Left lung (tissue), 10 donors: ENCODE measurements around the gene KRT1. TPM values are rescaled to one million over a fixed set of nuclear protein-coding genes. Genes with fewer than 3 reads are reported as not detected.

Experiments used
- ATAC-seq: fragments of 200-7000 bp; cut with Tn5 transposase; one replicate; pipeline ENCODE4 v1.9.1; 2020; ENCODE audit warnings: moderate library complexity
- DNase-seq, 4 donors: peaks; one replicate each; pipeline ENCODE4 v3.0.0-alpha.2; 2013 to 2020
- H3K27ac ChIP-seq, 2 donors: fragments of 200-600 bp; sonication (generic) in 1 of 2; one replicate each; pipeline versions ENCODE4 v1.5.0 to v1.8.0; 2020 to 2021
- H3K27me3 ChIP-seq, 2 donors: fragments of 200-600 bp; sonication (generic) in 1 of 2; one replicate each; pipeline versions ENCODE4 v1.5.0 to v1.8.0; 2020 to 2021
- H3K36me3 ChIP-seq, 2 donors: fragments of 200-600 bp; sonication (generic) in 1 of 2; one replicate each; pipeline versions ENCODE4 v1.5.0 to v1.8.0; 2020 to 2021
- H3K4me1 ChIP-seq, 2 donors: fragments of 200-600 bp; one replicate each; pipeline ENCODE4 v1.8.0; 2021
- H3K4me3 ChIP-seq, 2 donors: fragments of 200-600 bp; sonication (generic) in 1 of 2; one replicate each; pipeline versions ENCODE4 v1.5.0 to v1.8.0; 2020 to 2021; ENCODE audit warnings: mild to moderate bottlenecking in 1 of 2
- H3K9me3 ChIP-seq, 2 donors: fragments of 200-600 bp; sonication (generic) in 1 of 2; one replicate each; pipeline versions ENCODE4 v1.5.0 to v1.8.0; 2020 to 2021
- intact Hi-C, 2 donors: fragments of 100-400 bp; cut with DNase I; formaldehyde crosslinking; loops; one replicate each; pipeline versions ENCODE4 v1.11.2 to v1.14.2; 2022
- polyA plus RNA-seq, 6 donors: library from polyadenylated mRNA; unstranded; fragments of 120-200 nt; gene quantifications; one replicate each; pipeline ENCODE4 v1.2.1, GENCODE V29; 2013; ENCODE audit not compliant: insufficient read length in 6 of 6
- total RNA-seq, 2 donors: library from RNA; stranded (reverse); fragmentation: NEBNext Ultra II Directional; extraction: Animal tissue kit (Norgen Biotek cat#: 25700); gene quantifications; one replicate each; pipeline ENCODE4 v1.2.1, GENCODE V29; 2021
- TF ChIP-seq, protein P1 (sequence below), 2 donors: fragments of 200-600 bp; sonication (generic) in 1 of 2; IDR thresholded peaks; one replicate each; pipeline versions ENCODE4 v1.5.0 to v1.8.0; 2021; ENCODE audit warnings: antibody characterized with exemption in 2 of 2
- donor health status: DM: no; HTN: yes; CAD: no.
- donor health status: DM: no; HTN: no; CAD: no.

Gene KRT1
- total and polyA plus RNA-seq, 8 donors, result 0.33 to 0.95 (median 0.50) TPM; not detected in 1

DNA sequence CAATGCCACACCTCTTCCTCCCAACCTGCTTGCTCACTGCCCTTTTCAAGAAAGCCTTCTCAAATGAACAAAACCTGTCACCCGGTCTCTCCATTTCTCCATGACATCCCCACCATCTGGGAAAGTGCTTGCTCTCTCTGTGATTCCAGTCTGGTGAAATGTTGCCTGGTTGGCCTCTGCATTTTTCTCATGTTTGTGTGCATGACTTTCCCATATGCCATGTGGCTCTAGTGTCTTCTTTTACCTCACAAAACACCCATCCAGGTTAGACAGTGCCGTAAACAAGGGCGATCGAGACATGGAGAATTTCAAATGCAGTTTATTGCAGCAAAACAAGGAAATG is 5.8 kb downstream of the KRT1 start:
- H3K27ac ChIP-seq, result no peak overlapping the region
- DNase-seq (no peak), ATAC-seq (no peak)
- H3K36me3 ChIP-seq, result no peaks in the 10 kb centered on the region
- TF ChIP-seq, protein P1, sequence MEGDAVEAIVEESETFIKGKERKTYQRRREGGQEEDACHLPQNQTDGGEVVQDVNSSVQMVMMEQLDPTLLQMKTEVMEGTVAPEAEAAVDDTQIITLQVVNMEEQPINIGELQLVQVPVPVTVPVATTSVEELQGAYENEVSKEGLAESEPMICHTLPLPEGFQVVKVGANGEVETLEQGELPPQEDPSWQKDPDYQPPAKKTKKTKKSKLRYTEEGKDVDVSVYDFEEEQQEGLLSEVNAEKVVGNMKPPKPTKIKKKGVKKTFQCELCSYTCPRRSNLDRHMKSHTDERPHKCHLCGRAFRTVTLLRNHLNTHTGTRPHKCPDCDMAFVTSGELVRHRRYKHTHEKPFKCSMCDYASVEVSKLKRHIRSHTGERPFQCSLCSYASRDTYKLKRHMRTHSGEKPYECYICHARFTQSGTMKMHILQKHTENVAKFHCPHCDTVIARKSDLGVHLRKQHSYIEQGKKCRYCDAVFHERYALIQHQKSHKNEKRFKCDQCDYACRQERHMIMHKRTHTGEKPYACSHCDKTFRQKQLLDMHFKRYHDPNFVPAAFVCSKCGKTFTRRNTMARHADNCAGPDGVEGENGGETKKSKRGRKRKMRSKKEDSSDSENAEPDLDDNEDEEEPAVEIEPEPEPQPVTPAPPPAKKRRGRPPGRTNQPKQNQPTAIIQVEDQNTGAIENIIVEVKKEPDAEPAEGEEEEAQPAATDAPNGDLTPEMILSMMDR (IDR thresholded peaks at IDR 0.05), result no peak
- intact Hi-C loops, result no loop called here
- no peaks in the 10 kb centered on the region for H3K9me3 ChIP-seq
- peaks cover 0 to 10% of the 10 kb centered on the region in 2 donors for H3K27me3 ChIP-seq
- no peaks in the 10 kb centered on the region for H3K4me1 ChIP-seq
- no peak overlapping the region for H3K4me3 ChIP-seq

DNA sequence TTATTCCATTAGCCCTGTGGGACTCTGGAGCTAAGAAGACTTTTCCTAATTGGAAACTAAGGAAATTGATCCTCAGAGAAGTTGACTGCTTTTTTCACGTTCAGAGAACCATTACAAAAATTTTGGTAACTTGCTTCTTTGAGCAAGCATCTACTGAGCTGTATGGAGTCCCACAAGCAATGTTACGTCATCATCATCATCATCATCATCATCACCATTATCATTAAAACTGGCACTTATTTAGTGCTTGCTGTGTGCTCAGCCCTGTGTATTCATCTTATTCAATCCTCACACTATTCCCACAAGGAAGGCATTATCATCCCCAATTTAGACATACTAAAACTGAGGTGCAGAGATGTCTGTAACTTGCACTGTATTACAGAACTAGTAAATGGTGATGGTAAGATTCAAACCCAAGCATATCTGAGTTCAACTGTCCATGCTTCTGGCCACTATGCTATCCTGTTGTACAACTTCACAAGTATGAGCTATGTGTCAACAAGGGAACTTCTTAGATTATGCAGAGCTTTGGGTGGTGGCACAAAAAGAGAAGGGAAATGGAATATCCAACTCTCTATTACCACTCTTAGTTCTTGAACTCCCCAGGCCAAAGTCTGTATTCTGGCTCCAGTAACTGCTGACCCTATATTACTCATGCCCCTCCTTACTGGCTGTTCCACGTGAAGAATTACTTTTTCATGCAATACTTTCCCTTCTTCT is 6.3 kb downstream of the KRT1 start:
- no peaks in the 10 kb centered on the region for H3K36me3 ChIP-seq
- intact Hi-C loops, result no loop called here
- H3K27ac ChIP-seq, result no peak overlapping the region
- ATAC-seq, result no peak
- TF ChIP-seq, protein P1 (IDR thresholded peaks at IDR 0.05), result no peak
- no peaks in the 10 kb centered on the region for H3K9me3 ChIP-seq
- DNase-seq, result no peak
- no peaks in the 10 kb centered on the region for H3K4me1 ChIP-seq
- H3K27me3 ChIP-seq, result peaks cover 0 to 10% of the 10 kb centered on the region in 2 donors
- no peak overlapping the region for H3K4me3 ChIP-seq

DNA sequence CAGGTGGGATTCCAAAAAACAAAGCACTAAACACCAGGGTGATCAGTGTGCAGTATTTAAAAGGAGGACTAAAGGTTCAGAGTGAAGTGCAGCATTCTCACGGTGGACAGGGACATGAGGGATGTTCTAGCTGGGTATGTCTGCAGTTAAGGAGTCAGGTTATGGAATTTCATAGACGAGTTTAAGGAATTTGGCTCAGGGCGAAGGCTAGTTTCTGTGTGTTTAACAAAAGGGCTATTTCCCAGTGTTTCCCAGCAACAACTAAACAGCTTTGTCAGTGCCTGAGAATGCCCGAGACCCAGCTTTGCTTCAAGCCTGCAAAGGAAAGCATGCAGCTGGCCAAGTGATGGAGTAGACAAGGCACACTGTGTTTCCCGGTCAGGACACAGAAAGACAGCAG is 7.0 kb downstream of the KRT1 start:
- DNase-seq (no peak), ATAC-seq (no peak)
- Histone ChIP-seq H3K36me3 (no peaks in the 10 kb centered on the region), H3K4me1 (no peaks in the 10 kb centered on the region), H3K4me3 (no peak overlapping the region), H3K9me3 (no peaks in the 10 kb centered on the region), H3K27me3 (peaks cover 0 to 10% of the 10 kb centered on the region in 2 donors), H3K27ac (no peak overlapping the region)
- intact Hi-C loops, result no loop called here
- TF ChIP-seq, protein P1 (IDR thresholded peaks at IDR 0.05), result no peak

DNA sequence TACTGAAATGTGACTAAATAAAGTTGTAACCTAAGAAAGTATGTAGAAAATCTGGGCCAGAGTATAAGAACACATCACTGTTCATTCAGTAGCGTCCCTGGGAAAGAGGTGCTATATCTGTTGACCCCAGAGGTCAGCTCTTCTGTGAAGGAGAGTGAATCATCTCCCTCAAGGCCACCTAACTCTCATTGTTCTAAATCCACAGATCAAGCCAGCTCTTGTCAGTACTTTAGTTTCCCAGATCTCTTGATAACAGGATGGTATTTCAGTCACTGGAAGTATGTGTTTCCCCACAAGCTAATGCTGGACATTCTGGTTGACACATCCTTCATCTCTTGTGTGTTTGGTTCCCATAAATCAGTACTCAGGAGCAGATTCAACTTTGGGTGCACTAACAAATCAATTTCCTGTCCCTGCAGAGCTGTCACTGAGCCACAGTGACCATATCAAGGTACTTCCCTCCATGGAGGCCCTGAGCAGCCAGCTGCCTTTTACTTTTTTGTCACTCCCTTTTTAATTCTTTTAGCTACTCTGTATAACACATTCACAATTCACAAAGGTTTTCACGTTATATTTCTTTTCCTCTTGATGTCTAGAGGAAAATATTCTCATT is 7.8 kb downstream of the KRT1 start:
- Histone ChIP-seq H3K27ac (no peak overlapping the region), H3K36me3 (no peaks in the 10 kb centered on the region), H3K4me3 (no peak overlapping the region), H3K4me1 (no peaks in the 10 kb centered on the region), H3K9me3 (no peaks in the 10 kb centered on the region), H3K27me3 (peaks cover 0 to 17% of the 10 kb centered on the region in 2 donors)
- ATAC-seq, result no peak
- no peak for DNase-seq
- TF ChIP-seq, protein P1 (IDR thresholded peaks at IDR 0.05), result no peak
- intact Hi-C loops, result no loop called here

DNA sequence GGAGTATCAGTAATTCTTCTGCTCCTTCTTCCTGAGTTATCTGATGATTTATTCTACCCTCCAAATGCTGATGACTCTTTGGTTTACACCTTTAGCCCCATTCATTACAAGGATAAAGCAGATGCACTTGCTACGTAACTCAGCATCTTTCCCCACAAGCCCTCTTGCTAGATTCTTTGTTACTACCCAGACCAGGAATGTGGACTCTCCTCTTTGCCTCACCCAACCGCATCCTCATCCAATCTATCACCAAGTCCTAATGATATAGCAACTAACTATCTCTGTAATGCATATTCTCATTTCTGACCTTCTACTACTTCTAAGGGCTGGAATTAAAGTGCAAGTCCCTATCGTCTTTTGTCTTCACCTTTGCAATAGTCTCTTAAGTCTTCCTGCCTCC is 9.2 kb downstream of the KRT1 start:
- Histone ChIP-seq H3K27ac (no peak overlapping the region), H3K27me3 (peaks cover 0 to 27% of the 10 kb centered on the region in 2 donors), H3K9me3 (no peaks in the 10 kb centered on the region), H3K4me1 (no peaks in the 10 kb centered on the region), H3K36me3 (no peaks in the 10 kb centered on the region), H3K4me3 (no peak overlapping the region)
- ATAC-seq (no peak), DNase-seq (no peak)
- intact Hi-C loops, result no loop called here
- TF ChIP-seq, protein P1 (IDR thresholded peaks at IDR 0.05), result no peak
